Right hindlimb (tissue), 1 donor: ENCODE results near the gene COL5A3.
A peak's percentile ranks its signal among the peaks of the same experiment; 100 is the strongest.

Experiments
- DNase-seq: peaks from one replicate; pipeline ENCODE4 v3.0.0-alpha.2; 2018

The COL5A3 gene

GRCh38 chr19:10009714-10010224, 535 bp downstream of the COL5A3 start:
- DNase-seq = no peak

GRCh38 chr19:10008184-10008765, 2.0 kb downstream of the COL5A3 start:
- peak; percentile 42 for DNase-seq

- peak; percentile 82 for DNase-seq
These were observed 2.7 kb downstream of the COL5A3 start for GRCh38 chr19:10007371-10008183.

DNA sequence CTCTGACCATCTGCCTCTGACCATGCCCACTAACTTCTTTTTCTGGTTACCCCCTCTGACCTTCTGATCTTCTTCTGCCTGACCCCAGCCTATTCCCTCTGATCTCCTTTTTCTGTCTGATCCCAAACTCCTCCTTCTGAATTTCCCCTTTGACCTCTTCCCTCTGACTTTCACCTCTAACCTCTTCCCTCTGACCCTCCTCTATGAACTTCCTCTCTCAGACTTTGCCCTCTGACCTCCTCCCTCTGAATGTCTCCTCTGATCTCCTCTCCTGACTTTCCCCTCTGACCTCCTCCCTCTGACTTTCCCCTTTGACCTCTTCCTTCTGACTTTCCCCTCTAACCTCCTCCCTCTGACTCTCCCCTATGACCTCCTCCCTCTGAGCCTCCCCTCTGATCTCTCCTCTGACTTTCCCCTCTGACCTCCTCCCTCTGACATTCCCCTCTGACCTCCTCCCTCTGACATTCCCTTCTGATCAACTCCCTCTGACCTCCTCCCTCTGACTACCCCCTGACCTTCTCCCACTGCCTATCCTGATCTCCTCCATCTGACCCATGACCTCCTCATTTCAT, 3.5 kb downstream of the COL5A3 start:
- no peak for DNase-seq

DNA sequence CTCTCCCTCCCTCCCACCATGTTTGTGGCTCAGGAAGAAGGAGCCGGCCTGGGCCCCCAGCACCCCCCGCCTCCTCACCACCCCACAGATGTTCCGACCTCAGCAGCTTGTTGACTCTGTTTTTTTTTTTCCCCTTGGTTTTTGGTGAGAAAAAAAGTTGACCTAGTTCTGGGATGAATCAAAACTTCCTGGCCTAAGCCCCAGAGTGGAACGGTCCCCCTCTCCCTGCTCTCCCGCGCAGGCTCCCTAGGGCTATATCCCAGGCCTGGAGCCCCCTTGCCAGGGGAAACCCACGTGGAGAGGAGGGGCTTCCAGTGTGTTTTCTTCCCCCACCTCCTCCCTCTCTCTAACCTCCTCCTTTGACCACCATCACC, 4.0 kb downstream of the COL5A3 start:
- peak; percentile 78 for DNase-seq

DNA sequence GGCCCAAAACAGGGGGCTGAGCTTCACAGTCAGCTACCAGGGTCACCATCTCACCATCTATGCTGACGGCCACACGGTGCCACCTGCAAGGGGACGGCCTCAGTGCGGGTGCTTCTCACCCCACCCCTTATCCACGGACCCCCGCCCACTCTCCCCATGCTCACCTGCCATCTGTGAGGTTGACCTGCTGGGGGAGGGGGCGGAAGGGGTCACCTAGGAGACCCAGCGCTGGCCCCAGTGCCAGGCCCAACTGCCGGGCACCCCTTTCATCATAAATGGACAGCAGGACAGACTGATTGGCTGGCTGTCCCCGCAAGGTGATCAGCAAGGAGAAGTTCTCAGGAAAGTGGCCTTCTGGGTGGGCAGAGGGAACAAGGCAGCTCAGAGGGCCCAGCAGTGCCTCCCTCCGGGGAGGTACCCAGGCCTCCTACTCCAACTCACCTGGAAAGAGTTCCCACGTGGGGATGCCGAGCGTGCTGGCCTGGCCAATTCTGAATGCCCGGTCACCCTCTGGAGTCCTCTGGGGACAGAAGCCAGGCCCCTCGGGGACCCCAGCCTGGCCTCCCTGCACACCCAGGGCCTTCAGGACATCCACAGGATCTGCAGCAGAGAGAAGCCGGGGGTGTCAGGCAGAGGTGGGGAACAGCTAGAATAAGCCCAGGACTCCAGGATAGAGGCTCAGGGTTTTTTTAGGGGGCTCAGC, 4.5 kb downstream of the COL5A3 start:
- no peak for DNase-seq

DNA sequence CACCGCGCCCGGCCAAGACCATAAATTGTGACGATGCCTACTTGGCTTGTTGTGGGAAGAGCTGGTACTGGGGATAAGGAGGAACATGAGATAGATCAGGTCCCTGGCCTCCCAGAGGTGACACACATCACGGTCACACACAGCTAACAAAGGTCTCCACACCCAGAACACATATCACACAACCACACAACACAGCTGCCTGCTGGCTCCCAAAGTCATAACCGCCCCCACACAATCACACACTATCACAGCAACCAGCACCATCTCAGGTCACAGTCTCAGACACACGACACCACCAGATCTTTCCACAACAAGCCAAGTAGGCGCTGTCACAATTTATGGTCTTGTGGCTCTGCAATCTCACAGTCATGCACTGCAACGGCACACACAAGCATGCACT, 5.7 kb downstream of the COL5A3 start:
- no peak for DNase-seq

- DNase-seq = no peak
These were observed 7.0 kb downstream of the COL5A3 start for GRCh38 chr19:10003271-10003670.

DNA sequence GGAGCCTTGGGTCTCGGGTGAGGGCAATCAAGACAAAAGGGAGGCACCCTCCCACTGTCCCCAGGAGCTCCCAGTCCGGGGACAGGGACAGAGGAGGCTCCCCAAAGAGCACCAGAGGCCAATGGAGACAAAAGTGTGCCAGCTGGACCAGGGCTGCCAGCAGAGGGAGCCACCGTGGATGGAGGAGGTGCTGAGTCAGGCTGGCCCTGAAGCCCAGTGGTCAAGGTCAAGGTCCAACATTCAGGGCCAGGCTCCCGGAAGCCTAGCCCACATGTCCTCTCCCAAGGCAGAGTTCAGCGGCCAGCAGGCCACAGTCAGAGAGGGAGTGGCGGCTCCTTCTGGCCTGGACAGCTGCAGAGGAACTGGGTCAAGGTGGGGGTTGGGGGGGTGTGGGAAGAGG, 8.4 kb downstream of the COL5A3 start:
- no peak for DNase-seq

- peak; percentile 81 for DNase-seq
These were observed 10.0 kb downstream of the COL5A3 start for GRCh38 chr19:10000171-10000826.

DNA sequence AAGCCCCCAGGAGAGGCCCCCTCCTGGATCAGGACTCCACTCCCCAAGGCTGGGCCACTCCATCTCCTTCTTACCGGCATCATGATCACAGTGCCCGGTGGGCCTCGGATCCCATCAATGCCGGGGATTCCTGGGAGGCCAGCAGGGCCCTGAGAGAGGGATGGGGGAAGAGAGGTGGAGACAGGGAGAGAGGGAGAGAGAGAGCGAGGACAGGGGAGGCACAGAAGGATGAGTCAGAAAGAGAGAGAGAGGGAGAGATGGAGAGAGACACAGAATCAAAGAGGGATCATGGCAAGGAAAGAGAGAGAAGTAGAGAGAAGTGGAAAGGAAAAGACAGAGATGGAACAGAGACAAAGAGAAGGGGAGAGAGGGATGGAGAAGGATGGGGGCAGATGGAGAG, 13.8 kb downstream of the COL5A3 start:
- no peak for DNase-seq

DNA sequence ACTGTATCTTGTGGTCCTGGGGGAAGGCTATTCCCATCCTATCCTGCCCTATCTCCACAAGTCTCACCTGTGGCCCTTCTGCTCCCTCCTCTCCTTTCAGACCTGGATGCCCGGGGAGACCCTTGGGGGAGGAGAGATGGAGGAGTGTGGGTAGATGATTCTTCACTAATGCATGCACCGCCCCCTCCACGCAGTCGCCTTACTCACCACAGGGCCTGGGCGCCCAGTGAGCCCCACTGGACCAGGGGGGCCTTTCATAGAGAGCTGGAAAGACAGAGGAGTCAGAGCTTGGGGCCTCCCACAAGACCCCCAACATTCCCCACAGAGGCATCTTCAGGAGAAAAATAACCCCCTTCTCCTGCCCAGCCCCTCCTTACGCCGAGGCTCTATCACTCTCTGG, 14.3 kb downstream of the COL5A3 start:
- DNase-seq = no peak

GRCh38 chr19:9995084-9995483, 15.2 kb downstream of the COL5A3 start:
- DNase-seq = no peak

GRCh38 chr19:9991425-9992191, 18.7 kb downstream of the COL5A3 start:
- no peak for DNase-seq

- DNase-seq = no peak
These were observed 20.8 kb downstream of the COL5A3 start for GRCh38 chr19:9989504-9989903.

DNA sequence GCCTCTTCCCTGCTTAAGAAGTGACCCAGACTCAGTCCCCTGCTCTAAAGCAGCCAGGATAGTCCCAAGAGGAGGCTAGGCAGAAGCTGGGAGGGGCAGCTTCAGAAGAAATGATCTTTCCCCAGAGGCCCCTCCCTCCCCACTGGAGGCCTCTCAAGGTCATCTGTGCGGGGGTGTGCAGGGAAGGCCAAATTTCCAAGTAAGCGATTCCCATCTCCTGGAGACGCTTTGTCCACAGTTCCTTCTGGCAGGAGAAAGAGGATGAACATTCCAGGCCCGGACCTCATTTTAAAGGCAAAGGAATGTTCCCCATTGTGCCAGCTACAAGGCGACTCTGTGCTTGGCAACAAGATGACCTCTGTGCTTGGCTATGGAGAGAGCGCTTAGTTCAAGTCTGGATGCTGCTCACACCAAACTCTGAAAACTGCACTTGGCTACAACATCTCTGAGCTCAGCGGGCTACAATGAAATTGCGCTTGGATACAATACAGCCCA, 23.5 kb downstream of the COL5A3 start:
- peak; percentile 84 for DNase-seq

GRCh38 chr19:9981406-9982260, 28.7 kb downstream of the COL5A3 start:
- no peak for DNase-seq

- DNase-seq = no peak
These were observed 38.2 kb downstream of the COL5A3 start for GRCh38 chr19:9972103-9972502.

GRCh38 chr19:9971166-9971897, 39.0 kb downstream of the COL5A3 start:
- no peak for DNase-seq

- no peak for DNase-seq
These were observed 39.8 kb downstream of the COL5A3 start for GRCh38 chr19:9970481-9970880.

GRCh38 chr19:9969688-9969975, 40.7 kb downstream of the COL5A3 start:
- DNase-seq = no peak
